GM12865 (cell line): ENCODE results near the gene CCM2.

Experiments used
- DNase-seq: peaks from one replicate; pipeline ENCODE4 v3.0.0; 2010; ENCODE audit warnings: low read depth
- H3K4me3 ChIP-seq: 2 replicates; pipeline ENCODE4 v1.5.1; 2011; ENCODE audit warnings: mild to moderate bottlenecking, low read depth, low read length, control low read depth
- CTCF ChIP-seq: IDR thresholded peaks from 2 replicates; pipeline ENCODE4 v1.5.1; 2011; ENCODE audit warnings: low read length, control low read depth, low read depth, inconsistent platforms; ENCODE audit not compliant: insufficient read depth; ENCODE audit errors: missing control alignments

Gene CCM2

DNA sequence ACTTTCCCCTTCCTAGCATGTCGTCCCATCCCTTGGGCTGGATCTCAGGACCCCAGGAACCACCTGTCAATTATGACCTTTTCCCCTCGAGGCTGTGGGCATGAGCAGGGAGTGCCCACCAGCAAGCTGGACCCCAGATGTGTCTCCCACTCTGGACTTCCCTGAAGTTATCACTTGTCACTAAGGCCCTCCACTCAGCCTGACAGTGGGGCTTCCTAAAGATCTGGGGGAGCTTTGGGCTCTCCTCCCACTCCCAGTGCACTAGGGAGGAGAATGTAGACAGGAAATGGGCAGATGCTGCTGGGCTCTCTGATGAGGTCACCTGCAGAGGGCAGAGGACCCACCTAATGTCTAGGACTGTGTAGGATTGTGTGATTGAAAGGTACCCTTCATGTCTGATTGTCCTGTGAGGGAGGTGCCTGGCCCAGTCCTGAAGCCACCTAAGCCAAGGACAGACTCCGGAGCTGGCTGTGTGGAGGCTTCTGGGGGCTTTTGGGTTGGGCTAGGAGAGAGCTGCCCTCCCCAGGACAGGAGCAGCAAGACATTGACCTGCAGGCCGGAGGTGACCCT is 39.9 kb upstream of the CCM2 start:
- DNase-seq: peak; percentile 23
- H3K4me3 ChIP-seq: no peak overlapping the region
- TF ChIP-seq CTCF: no peak

DNA sequence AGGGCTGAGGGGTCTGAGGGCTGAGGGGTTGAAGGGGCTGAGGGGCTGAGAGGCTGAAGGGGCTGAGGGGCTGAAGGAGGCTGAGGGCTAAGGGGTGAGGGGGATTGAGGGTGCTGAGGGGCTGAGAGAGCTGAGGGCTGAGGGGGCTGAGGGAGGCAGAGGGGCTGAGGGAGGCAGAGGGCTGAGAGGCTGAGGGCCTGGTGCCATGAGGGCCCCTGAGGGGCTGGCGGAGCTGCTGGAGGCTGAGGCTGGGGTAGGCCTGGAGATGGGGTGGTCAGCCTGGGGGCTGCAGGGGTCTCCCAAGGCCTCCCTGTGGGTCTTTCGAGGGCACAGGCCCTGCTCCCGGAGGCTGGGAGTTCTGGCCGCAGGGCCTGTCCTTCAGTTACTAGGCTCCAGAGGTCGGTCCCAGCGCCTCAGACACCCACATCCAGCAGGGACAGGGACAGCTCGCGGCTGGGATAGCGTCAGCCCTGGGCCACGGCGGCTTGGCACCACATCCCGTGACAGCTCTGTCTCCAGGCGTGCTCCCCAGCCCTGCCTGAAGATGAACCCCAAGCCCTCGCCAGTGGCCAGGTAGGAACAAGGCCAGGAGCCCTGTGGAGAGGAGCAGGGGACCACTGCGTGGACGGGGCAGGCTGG is 38.0 kb upstream of the CCM2 start:
- no peak for TF ChIP-seq CTCF
- no peak overlapping the region for H3K4me3 ChIP-seq
- DNase-seq: peak; percentile 26

DNA sequence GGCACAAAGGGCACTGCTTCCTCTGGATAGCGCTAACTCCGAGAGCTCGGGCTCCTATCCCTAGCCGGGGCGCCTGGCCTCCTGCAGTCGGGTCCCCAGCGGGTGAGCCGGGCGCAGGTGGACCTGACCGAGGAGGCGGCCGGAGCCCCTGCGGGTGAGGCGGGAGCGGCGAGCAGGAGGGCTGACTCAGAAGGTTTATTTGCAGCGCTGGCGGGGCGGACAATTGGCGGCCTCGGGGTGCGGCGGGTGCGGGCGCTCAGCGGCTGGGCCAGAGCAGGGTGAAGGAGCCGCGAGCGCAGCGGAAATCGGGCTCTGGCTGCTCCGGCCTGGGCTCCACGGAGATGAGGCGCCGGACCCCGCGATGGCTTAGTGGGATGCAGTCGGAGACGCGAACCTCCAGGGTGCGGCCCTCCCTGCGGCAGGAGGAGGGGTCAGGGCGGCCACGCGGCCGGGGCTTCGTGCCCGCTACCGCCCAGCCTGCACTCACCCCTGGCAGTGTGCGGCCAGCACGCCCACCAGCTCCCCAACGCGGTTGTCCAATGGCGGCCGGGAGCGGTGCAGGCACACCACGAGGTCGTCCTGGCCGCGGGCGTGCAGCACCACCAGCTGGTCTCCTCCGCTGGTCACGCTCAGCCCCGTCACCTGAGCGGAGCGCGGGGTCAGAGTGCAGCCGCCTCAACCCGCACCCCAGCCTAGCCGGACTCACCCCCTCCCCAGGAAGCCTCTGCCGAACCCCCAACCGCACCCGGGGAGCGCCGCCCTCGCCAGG is 37.3 kb upstream of the CCM2 start:
- H3K4me3 ChIP-seq: no peak overlapping the region
- TF ChIP-seq CTCF: no peak
- no peak for DNase-seq

- no peak for TF ChIP-seq CTCF
- H3K4me3 ChIP-seq: no peak overlapping the region
- DNase-seq: no peak
These were observed 36.4 kb upstream of the CCM2 start for GRCh38 chr7:44963364-44964290.

GRCh38 chr7:44964384-44964830 is 35.6 kb upstream of the CCM2 start:
- TF ChIP-seq CTCF: no peak
- no peak overlapping the region for H3K4me3 ChIP-seq
- DNase-seq: no peak

GRCh38 chr7:44964831-44965440 is 35.1 kb upstream of the CCM2 start:
- no peak overlapping the region for H3K4me3 ChIP-seq
- TF ChIP-seq CTCF: no peak
- DNase-seq: no peak
